Breast epithelium (tissue), 4 donors: ENCODE results near the gene PRICKLE2. TPM values are rescaled to one million over a fixed set of nuclear protein-coding genes. Genes with fewer than 3 reads are reported as not detected.

Experiments used
- DNase-seq, 2 donors: peaks; one replicate each; pipeline ENCODE4 v3.0.0-alpha.2; 2019; ENCODE audit warnings: low spot score in 2 of 2
- H3K27ac ChIP-seq, 2 donors: fragments of 200-600 bp; sonication (generic) in 1 of 2; one replicate each; pipeline ENCODE4 v1.5.1; 2016 to 2019; ENCODE audit warnings: mild to moderate bottlenecking in 1 of 2
- H3K27me3 ChIP-seq, 2 donors: fragments of 200-600 bp; sonication (generic) in 1 of 2; one replicate each; pipeline versions ENCODE4 v1.5.1 to v1.6.0; 2017 to 2019; ENCODE audit warnings: control low read depth in 1 of 2, mild to moderate bottlenecking in 1 of 2
- H3K36me3 ChIP-seq: fragments of 200-600 bp; one replicate; pipeline ENCODE4 v1.5.1; 2019
- H3K4me1 ChIP-seq, 2 donors: fragments of 200-600 bp; sonication (generic); one replicate each; pipeline ENCODE4 v1.5.1; 2016 to 2019; ENCODE audit warnings: control low read depth in 1 of 2
- H3K4me3 ChIP-seq, 3 donors: fragments of 200-600 bp; sonication (generic); 1 replicate in 2 of 3; 2 replicates in 1 of 3; pipeline ENCODE4 v1.5.1; 2016 to 2019; ENCODE audit warnings: mild to moderate bottlenecking in 3 of 3, moderate library complexity in 2 of 3
- H3K9me3 ChIP-seq, 2 donors: fragments of 200-600 bp; sonication (generic) in 1 of 2; one replicate each; pipeline ENCODE4 v1.5.1; 2016 to 2019; ENCODE audit warnings: control low read depth in 1 of 2
- CTCF ChIP-seq, 3 donors: fragments of 450-650 bp; IDR thresholded peaks; one replicate each; pipeline ENCODE4 v1.5.1; 2016 to 2017; ENCODE audit warnings: antibody characterized with exemption in 3 of 3, mild to moderate bottlenecking in 3 of 3, moderate library complexity in 3 of 3
- POLR2A ChIP-seq: fragments of 450-650 bp; IDR thresholded peaks from one replicate; pipeline ENCODE4 v1.6.1; 2016; ENCODE audit warnings: antibody characterized with exemption, mild to moderate bottlenecking, moderate library complexity
- POLR2AphosphoS5 ChIP-seq, 3 donors: sonication (generic); formaldehyde crosslinking; IDR thresholded peaks; one replicate each; pipeline ENCODE4 v1.6.1; 2017; ENCODE audit warnings: antibody characterized with exemption in 3 of 3
- intact Hi-C: fragments of 100-400 bp; cut with DNase I; formaldehyde crosslinking; loops from one replicate; pipeline ENCODE4 v1.15.1; 2023; ENCODE audit warnings: low total_unique reads
- total RNA-seq, 3 donors: library from RNA; depleted of rRNA; stranded (reverse); fragments of >200 nt; gene quantifications; one replicate each; pipeline ENCODE4 v1.1.0, GENCODE V29; 2016

PRICKLE2 gene
- total RNA-seq, 3 donors from 2014 or later = 35.1 to 72.5 (median 44.5) TPM

GRCh38 chr3:64270142-64270865 is 45.0 kb upstream of the PRICKLE2 start:
- Histone ChIP-seq H3K4me3 (no peak overlapping the region), H3K36me3 (no peaks in the 10 kb centered on the region), H3K27ac (no peak overlapping the region), H3K9me3 (no peaks in the 10 kb centered on the region), H3K4me1 (no peaks in the 10 kb centered on the region), H3K27me3 (no peaks in the 10 kb centered on the region)
- TF ChIP-seq POLR2A = no peak
- TF ChIP-seq CTCF (IDR thresholded peaks at IDR 0.05) = no peak
- TF ChIP-seq POLR2AphosphoS5 (IDR thresholded peaks at IDR 0.05) = no peak
- intact Hi-C loops = no loop called here
- no peak for DNase-seq

- Histone ChIP-seq H3K9me3 (no peaks in the 10 kb centered on the region), H3K27me3 (no peaks in the 10 kb centered on the region), H3K4me3 (no peak overlapping the region), H3K36me3 (no peaks in the 10 kb centered on the region), H3K4me1 (peaks cover 4 to 8% of the 10 kb centered on the region in 2 donors), H3K27ac (peak overlapping the region; percentile 91 to 97)
- DNase-seq = no peak
- TF ChIP-seq POLR2A (no peak), CTCF (IDR thresholded peaks at IDR 0.05) (no peak), POLR2AphosphoS5 (IDR thresholded peaks at IDR 0.05) (no peak)
- intact Hi-C loops = no loop called here
Measured at GRCh38 chr3:64268926-64269325, 43.7 kb upstream of the PRICKLE2 start.

- Histone ChIP-seq H3K4me3 (peak overlapping the region; percentile 74 to 91 (median 75)), H3K27me3 (no peaks in the 10 kb centered on the region), H3K36me3 (no peaks in the 10 kb centered on the region), H3K9me3 (no peaks in the 10 kb centered on the region), H3K4me1 (peaks cover 5 to 10% of the 10 kb centered on the region in 2 donors), H3K27ac (peak overlapping the region; percentile 91 to 97)
- intact Hi-C loops = no loop called here
- peak in 2 of 3 donors; percentile 26 to 45 for TF ChIP-seq POLR2AphosphoS5 (IDR thresholded peaks at IDR 0.05)
- TF ChIP-seq POLR2A = peak; percentile 54
- no peak for TF ChIP-seq CTCF (IDR thresholded peaks at IDR 0.05)
- DNase-seq = peak in 1 of 2 donors; percentile 63
Measured at GRCh38 chr3:64267721-64268604, 42.7 kb upstream of the PRICKLE2 start.

GRCh38 chr3:64266983-64267382 is 41.7 kb upstream of the PRICKLE2 start:
- H3K4me1 ChIP-seq = peaks cover 5 to 10% of the 10 kb centered on the region in 2 donors
- intact Hi-C loops = no loop called here

More at GRCh38 chr3:64266983-64267382, 41.7 kb upstream of the PRICKLE2 start:
- peak overlapping the region; percentile 74 to 91 (median 75) for H3K4me3 ChIP-seq
- peak overlapping the region; percentile 91 to 97 for H3K27ac ChIP-seq
- no peaks in the 10 kb centered on the region for H3K9me3 ChIP-seq
- DNase-seq = no peak
- TF ChIP-seq POLR2AphosphoS5 (IDR thresholded peaks at IDR 0.05) = no peak
- TF ChIP-seq POLR2A = no peak
- no peak for TF ChIP-seq CTCF (IDR thresholded peaks at IDR 0.05)
- no peaks in the 10 kb centered on the region for H3K36me3 ChIP-seq
- H3K27me3 ChIP-seq = no peaks in the 10 kb centered on the region
